HEK293 (cell line): ENCODE data around the gene SERINC3.

Source experiments
- CTCF ChIA-PET: fragments of 350-600 bp; formaldehyde crosslinking; extraction: SDS; loops from one replicate; lab custom pipeline; 2021; ENCODE audit warnings: antibody characterized with exemption; lab: Yijun Ruan, JAX
- POLR2A ChIA-PET: fragments of 300-600 bp; formaldehyde crosslinking; extraction: SDS; loops from one replicate; lab custom pipeline; 2020; ENCODE audit warnings: antibody characterized with exemption, inconsistent platforms; lab: Yijun Ruan, JAX
- H3K27ac ChIP-seq: fragments of 200-500 bp; sonication (Bioruptor generic); 2 replicates; pipeline ENCODE4 v1.5.1; 2014; ENCODE audit warnings: low read depth, low read length, control low read depth, inconsistent platforms; ENCODE audit errors: extremely low read depth
- H3K36me3 ChIP-seq, 2 experiments: fragments of 200-500 bp in 1 of 2; sonication (Bioruptor generic) in 1 of 2; 1 replicate in 1 of 2; 2 replicates in 1 of 2; pipeline ENCODE4 v1.5.1; 2014 to 2017; ENCODE audit warnings: inconsistent platforms in 2 of 2, low read length in 2 of 2; ENCODE audit not compliant: control insufficient read depth in 2 of 2, insufficient read depth in 1 of 2
- H3K4me1 ChIP-seq: fragments of 200-500 bp; sonication (Bioruptor generic); 2 replicates; pipeline ENCODE4 v1.5.1; 2014; ENCODE audit warnings: mild to moderate bottlenecking, low read length, inconsistent platforms; ENCODE audit not compliant: control insufficient read depth, insufficient read depth
- H3K4me3 ChIP-seq: 2 replicates; pipeline ENCODE4 v1.5.1; 2011; ENCODE audit warnings: low read depth, mild to moderate bottlenecking, control low read depth, low read length, moderate library complexity
- H3K9me3 ChIP-seq: fragments of 200-500 bp; sonication (Bioruptor generic); 2 replicates; pipeline ENCODE4 v1.5.1; 2014; ENCODE audit warnings: low read depth, low read length, inconsistent platforms; ENCODE audit not compliant: control insufficient read depth, insufficient read depth
- BCL6B ChIP-seq: fragments of 450-650 bp; formaldehyde crosslinking; IDR thresholded peaks from 2 replicates; pipeline ENCODE4 v1.5.1; 2017; ENCODE audit warnings: missing biosample characterization, missing genetic modification characterization
- ZBTB1 ChIP-seq: fragments of 450-650 bp; formaldehyde crosslinking; IDR thresholded peaks from 2 replicates; pipeline ENCODE4 v1.5.1; 2016; ENCODE audit warnings: missing biosample characterization, missing genetic modification characterization
- ZBTB11 ChIP-seq: fragments of 450-650 bp; formaldehyde crosslinking; conservative IDR thresholded peaks from 2 replicates; pipeline ENCODE4 v1.5.1; 2016; ENCODE audit warnings: low read depth, missing biosample characterization, missing genetic modification characterization
- ZBTB21 ChIP-seq: fragments of 450-650 bp; formaldehyde crosslinking; IDR thresholded peaks from 2 replicates; pipeline ENCODE4 v1.5.1; 2017; ENCODE audit warnings: missing biosample characterization, missing genetic modification characterization
- ZFP41 ChIP-seq: fragments of 450-650 bp; formaldehyde crosslinking; IDR thresholded peaks from 2 replicates; pipeline ENCODE4 v1.5.1; 2016; ENCODE audit warnings: missing biosample characterization, missing genetic modification characterization, borderline replicate concordance
- ZFP69B ChIP-seq: fragments of 450-650 bp; formaldehyde crosslinking; IDR thresholded peaks from 2 replicates; pipeline ENCODE4 v1.5.1; 2016; ENCODE audit warnings: missing biosample characterization, missing genetic modification characterization
- ZNF174 ChIP-seq: fragments of 450-650 bp; formaldehyde crosslinking; IDR thresholded peaks from 2 replicates; pipeline ENCODE4 v1.5.0; 2017; ENCODE audit warnings: missing biosample characterization, mild to moderate bottlenecking, missing genetic modification characterization
- ZNF302 ChIP-seq: fragments of 450-650 bp; formaldehyde crosslinking; IDR thresholded peaks from 2 replicates; pipeline ENCODE4 v1.5.1; 2016; ENCODE audit warnings: missing biosample characterization, missing genetic modification characterization, low read depth
- ZNF350 ChIP-seq: fragments of 450-650 bp; formaldehyde crosslinking; IDR thresholded peaks from 2 replicates; pipeline ENCODE4 v1.5.0; 2017; ENCODE audit warnings: missing biosample characterization, mild to moderate bottlenecking, missing genetic modification characterization
- ZNF394 ChIP-seq: fragments of 450-650 bp; formaldehyde crosslinking; IDR thresholded peaks from 2 replicates; pipeline ENCODE4 v1.5.1; 2016; ENCODE audit warnings: missing biosample characterization, missing genetic modification characterization, mild to moderate bottlenecking, moderate library complexity, borderline replicate concordance
- ZNF521 ChIP-seq: fragments of 450-650 bp; formaldehyde crosslinking; IDR thresholded peaks from 2 replicates; pipeline ENCODE4 v1.5.1; 2017; ENCODE audit warnings: missing biosample characterization, mild to moderate bottlenecking, missing genetic modification characterization
- ZNF549 ChIP-seq: fragments of 450-650 bp; IDR thresholded peaks from 2 replicates; pipeline ENCODE4 v1.5.1; 2018; ENCODE audit warnings: missing biosample characterization, missing genetic modification characterization, mild to moderate bottlenecking, inconsistent platforms, moderate library complexity
- ZNF585B ChIP-seq: fragments of 450-650 bp; formaldehyde crosslinking; IDR thresholded peaks from 2 replicates; pipeline ENCODE4 v1.5.1; 2016; ENCODE audit warnings: missing biosample characterization, missing genetic modification characterization
- ZNF692 ChIP-seq: fragments of 450-650 bp; formaldehyde crosslinking; IDR thresholded peaks from 2 replicates; pipeline ENCODE4 v1.5.1; 2016; ENCODE audit warnings: missing biosample characterization, missing genetic modification characterization
- ZNF76 ChIP-seq: fragments of 450-650 bp; formaldehyde crosslinking; IDR thresholded peaks from 2 replicates; pipeline ENCODE4; 2016; ENCODE audit warnings: low read depth, missing biosample characterization, missing genetic modification characterization, borderline replicate concordance
- ZNF785 ChIP-seq: fragments of 450-650 bp; formaldehyde crosslinking; IDR thresholded peaks from 2 replicates; pipeline ENCODE4 v1.5.1; 2016; ENCODE audit warnings: missing biosample characterization, missing genetic modification characterization
- ZNF843 ChIP-seq: fragments of 450-650 bp; formaldehyde crosslinking; IDR thresholded peaks from 2 replicates; pipeline ENCODE4 v1.5.1; 2016; ENCODE audit warnings: missing biosample characterization, missing genetic modification characterization
- TF ChIP-seq, protein P1 (sequence below): fragments of 450-650 bp; formaldehyde crosslinking; IDR thresholded peaks from 2 replicates; pipeline ENCODE4 v1.5.1; 2017; ENCODE audit warnings: missing biosample characterization, missing genetic modification characterization
- TF ChIP-seq, protein P2 (sequence below): fragments of 450-650 bp; formaldehyde crosslinking; IDR thresholded peaks from 2 replicates; pipeline ENCODE4 v1.5.1; 2016; ENCODE audit warnings: missing biosample characterization, missing genetic modification characterization
- TF ChIP-seq, protein P3 (sequence below): fragments of 450-650 bp; formaldehyde crosslinking; IDR thresholded peaks from 2 replicates; pipeline ENCODE4 v1.5.1; 2016; ENCODE audit warnings: missing biosample characterization, missing genetic modification characterization

The SERINC3 gene

GRCh38 chr20:44504402-44505307 lies 17.2 kb downstream of the SERINC3 start:
- no peak overlapping the region for H3K27ac ChIP-seq

More at GRCh38 chr20:44504402-44505307, 17.2 kb downstream of the SERINC3 start:
- ChIA-PET POLR2A (interaction anchor here (1.1 kb wide), 1 partner anchor 29 kb away, joined by 5 read pairs; the partner anchor contains the start of gene TTPAL), CTCF (interaction anchor here (1.2 kb wide), 1 partner anchor 105 kb away, joined by 5 read pairs; no protein-coding TSS in a partner anchor)
- TF ChIP-seq ZBTB21 = no peak
- no peak for TF ChIP-seq ZNF394 (tag by site-specific recombination)
- no peak for TF ChIP-seq ZNF350 (tag by site-specific recombination)
- TF ChIP-seq ZNF302 (tag by site-specific recombination) = no peak
- TF ChIP-seq, protein P1, sequence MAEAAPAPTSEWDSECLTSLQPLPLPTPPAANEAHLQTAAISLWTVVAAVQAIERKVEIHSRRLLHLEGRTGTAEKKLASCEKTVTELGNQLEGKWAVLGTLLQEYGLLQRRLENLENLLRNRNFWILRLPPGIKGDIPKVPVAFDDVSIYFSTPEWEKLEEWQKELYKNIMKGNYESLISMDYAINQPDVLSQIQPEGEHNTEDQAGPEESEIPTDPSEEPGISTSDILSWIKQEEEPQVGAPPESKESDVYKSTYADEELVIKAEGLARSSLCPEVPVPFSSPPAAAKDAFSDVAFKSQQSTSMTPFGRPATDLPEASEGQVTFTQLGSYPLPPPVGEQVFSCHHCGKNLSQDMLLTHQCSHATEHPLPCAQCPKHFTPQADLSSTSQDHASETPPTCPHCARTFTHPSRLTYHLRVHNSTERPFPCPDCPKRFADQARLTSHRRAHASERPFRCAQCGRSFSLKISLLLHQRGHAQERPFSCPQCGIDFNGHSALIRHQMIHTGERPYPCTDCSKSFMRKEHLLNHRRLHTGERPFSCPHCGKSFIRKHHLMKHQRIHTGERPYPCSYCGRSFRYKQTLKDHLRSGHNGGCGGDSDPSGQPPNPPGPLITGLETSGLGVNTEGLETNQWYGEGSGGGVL (tag by site-specific recombination) = no peak
- TF ChIP-seq, protein P2, sequence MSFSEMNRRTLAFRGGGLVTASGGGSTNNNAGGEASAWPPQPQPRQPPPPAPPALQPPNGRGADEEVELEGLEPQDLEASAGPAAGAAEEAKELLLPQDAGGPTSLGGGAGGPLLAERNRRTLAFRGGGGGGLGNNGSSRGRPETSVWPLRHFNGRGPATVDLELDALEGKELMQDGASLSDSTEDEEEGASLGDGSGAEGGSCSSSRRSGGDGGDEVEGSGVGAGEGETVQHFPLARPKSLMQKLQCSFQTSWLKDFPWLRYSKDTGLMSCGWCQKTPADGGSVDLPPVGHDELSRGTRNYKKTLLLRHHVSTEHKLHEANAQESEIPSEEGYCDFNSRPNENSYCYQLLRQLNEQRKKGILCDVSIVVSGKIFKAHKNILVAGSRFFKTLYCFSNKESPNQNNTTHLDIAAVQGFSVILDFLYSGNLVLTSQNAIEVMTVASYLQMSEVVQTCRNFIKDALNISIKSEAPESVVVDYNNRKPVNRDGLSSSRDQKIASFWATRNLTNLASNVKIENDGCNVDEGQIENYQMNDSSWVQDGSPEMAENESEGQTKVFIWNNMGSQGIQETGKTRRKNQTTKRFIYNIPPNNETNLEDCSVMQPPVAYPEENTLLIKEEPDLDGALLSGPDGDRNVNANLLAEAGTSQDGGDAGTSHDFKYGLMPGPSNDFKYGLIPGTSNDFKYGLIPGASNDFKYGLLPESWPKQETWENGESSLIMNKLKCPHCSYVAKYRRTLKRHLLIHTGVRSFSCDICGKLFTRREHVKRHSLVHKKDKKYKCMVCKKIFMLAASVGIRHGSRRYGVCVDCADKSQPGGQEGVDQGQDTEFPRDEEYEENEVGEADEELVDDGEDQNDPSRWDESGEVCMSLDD (tag by site-specific recombination) = no peak
- no peak for TF ChIP-seq ZFP41 (tag by site-specific recombination)
- TF ChIP-seq, protein P3, sequence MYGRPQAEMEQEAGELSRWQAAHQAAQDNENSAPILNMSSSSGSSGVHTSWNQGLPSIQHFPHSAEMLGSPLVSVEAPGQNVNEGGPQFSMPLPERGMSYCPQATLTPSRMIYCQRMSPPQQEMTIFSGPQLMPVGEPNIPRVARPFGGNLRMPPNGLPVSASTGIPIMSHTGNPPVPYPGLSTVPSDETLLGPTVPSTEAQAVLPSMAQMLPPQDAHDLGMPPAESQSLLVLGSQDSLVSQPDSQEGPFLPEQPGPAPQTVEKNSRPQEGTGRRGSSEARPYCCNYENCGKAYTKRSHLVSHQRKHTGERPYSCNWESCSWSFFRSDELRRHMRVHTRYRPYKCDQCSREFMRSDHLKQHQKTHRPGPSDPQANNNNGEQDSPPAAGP (tag by site-specific recombination) = no peak
- no peak for TF ChIP-seq ZNF692 (tag by site-specific recombination)
- no peak for TF ChIP-seq ZNF785
- TF ChIP-seq ZNF549 (tag by site-specific recombination) = no peak
- TF ChIP-seq ZNF174 (tag by site-specific recombination) = no peak
- TF ChIP-seq ZFP69B = no peak
- no peak for TF ChIP-seq ZNF521 (tag by site-specific recombination)
- TF ChIP-seq ZNF843 = no peak
- no peak for TF ChIP-seq ZNF76
- TF ChIP-seq ZNF585B (tag by site-specific recombination) = no peak
- TF ChIP-seq ZBTB11 = no peak
- TF ChIP-seq ZBTB1 (tag by site-specific recombination) = no peak
- no peak for TF ChIP-seq BCL6B
- Histone ChIP-seq H3K4me1 (no peaks in the 10 kb centered on the region), H3K36me3 (peaks cover 57 to 89% of the 10 kb centered on the region in 2 experiments), H3K9me3 (no peaks in the 10 kb centered on the region), H3K4me3 (no peak overlapping the region)
